GM12878 (cell line): ENCODE results near the gene KLF15. TPM values are rescaled to one million over a fixed set of nuclear protein-coding genes. Genes with fewer than 3 reads are reported as not detected.

ENCODE experiments used
- ATAC-seq: fragments of 200-7000 bp; cut with Tn5 transposase; 3 replicates; pipeline ENCODE4 v1.9.1; 2020; ENCODE audit warnings: mild to moderate bottlenecking, moderate library complexity
- BruUV-seq: library from RNA; stranded (reverse); fragments of 400-500 nt; replicated peaks from 2 replicates; lab custom pipeline; 2021; lab: Mats Ljungman, UMichigan
- CTCF ChIA-PET: fragments of 300-600 bp; sonication (Branson Sonifier 250); formaldehyde crosslinking; extraction: SDS; loops from one replicate; lab custom pipeline; 2021; ENCODE audit warnings: inconsistent platforms; lab: Yijun Ruan, JAX
- POLR2A ChIA-PET: fragments of 350-600 bp; formaldehyde crosslinking; extraction: SDS; loops from one replicate; lab custom pipeline; 2021; ENCODE audit warnings: inconsistent platforms; lab: Charles Lee
- RAD21 ChIA-PET: fragments of 300-600 bp; sonication (Branson Sonifier 250); formaldehyde crosslinking; loops from one replicate; lab custom pipeline; 2023; ENCODE audit warnings: antibody characterized with exemption; ENCODE audit not compliant: unreplicated experiment; lab: Charles Lee
- SMC1A ChIA-PET: fragments of 300-600 bp; sonication (Branson Sonifier 250); formaldehyde crosslinking; loops from one replicate; lab custom pipeline; 2023; ENCODE audit not compliant: unreplicated experiment, uncharacterized antibody; lab: Charles Lee
- DNase-seq: peaks from one replicate; pipeline ENCODE4 v3.0.0-alpha.2; 2011; ENCODE audit warnings: low read depth, low spot score
- FAIRE-seq: peaks from 3 replicates; lab custom pipeline; 2011; peaks lifted over from hg19 to GRCh38; lab: Jason Lieb, UNC
- H2AFZ ChIP-seq: 2 replicates; pipeline ENCODE4 v1.6.0; 2011; ENCODE audit warnings: low read depth, low read length, control low read depth; ENCODE audit not compliant: control insufficient read depth
- H3K27ac ChIP-seq: 2 replicates; pipeline ENCODE4 v1.5.1; 2011; ENCODE audit warnings: control low read depth; ENCODE audit not compliant: control insufficient read depth, insufficient read depth
- H3K27me3 ChIP-seq, 2 experiments: replicated peaks in 1 of 2; 2 replicates each; pipeline versions ENCODE4 v1.6.0 to v1.6.1; 2011; ENCODE audit warnings: low read length in 1 of 2; ENCODE audit not compliant: control insufficient read depth in 2 of 2, insufficient read depth in 2 of 2
- H3K36me3 ChIP-seq, 2 experiments: 2 replicates each; pipeline ENCODE4 v1.5.1; 2011; ENCODE audit warnings: low read length in 1 of 2; ENCODE audit not compliant: control insufficient read depth in 2 of 2, insufficient read depth in 2 of 2
- H3K4me1 ChIP-seq: 2 replicates; pipeline ENCODE4 v1.6.1; 2011; ENCODE audit warnings: mild to moderate bottlenecking, low read length, moderate library complexity, mixed read lengths; ENCODE audit not compliant: control insufficient read depth, insufficient read depth
- H3K4me2 ChIP-seq: 2 replicates; pipeline ENCODE4 v1.6.0; 2011; ENCODE audit warnings: control low read depth; ENCODE audit not compliant: control insufficient read depth, insufficient read depth
- H3K4me3 ChIP-seq: fragments of 200-600 bp; sonication (generic); 2 replicates; pipeline ENCODE4 v1.5.1; 2016
- H3K79me2 ChIP-seq: 2 replicates; pipeline ENCODE4 v1.6.0; 2011; ENCODE audit warnings: low read length; ENCODE audit not compliant: control insufficient read depth, insufficient read depth
- H3K9ac ChIP-seq: 2 replicates; pipeline ENCODE4 v1.8.0; 2011; ENCODE audit warnings: low read length, control low read depth, mixed read lengths; ENCODE audit not compliant: control insufficient read depth, insufficient read depth
- H3K9me3 ChIP-seq: replicated peaks from 3 replicates; pipeline ENCODE4 v1.5.1; 2011; ENCODE audit warnings: mild to moderate bottlenecking, low read length; ENCODE audit not compliant: control insufficient read depth, insufficient read depth
- H4K20me1 ChIP-seq: 2 replicates; pipeline ENCODE4 v1.6.0; 2011; ENCODE audit not compliant: control insufficient read depth, insufficient read depth
- BCL3 ChIP-seq: IDR thresholded peaks from 2 replicates; pipeline ENCODE4 v1.6.1; 2011; ENCODE audit warnings: borderline replicate concordance, low read depth, mild to moderate bottlenecking, moderate library complexity, low read length; ENCODE audit not compliant: insufficient read depth, poor library complexity, severe bottlenecking
- GABPA ChIP-seq: IDR thresholded peaks from 2 replicates; pipeline ENCODE4 v1.6.1; 2014; ENCODE audit warnings: antibody characterized with exemption, low read depth, mild to moderate bottlenecking, inconsistent platforms
- IKZF1 ChIP-seq: fragments of 450-650 bp; conservative IDR thresholded peaks from 2 replicates; pipeline ENCODE4 v1.6.1; 2017; ENCODE audit warnings: antibody characterized with exemption, mild to moderate bottlenecking
- IRF4 ChIP-seq: IDR thresholded peaks from 2 replicates; pipeline ENCODE4 v1.6.1; 2011; ENCODE audit warnings: low read depth, low read length
- KAT2A ChIP-seq: conservative IDR thresholded peaks from 2 replicates; pipeline ENCODE4 v1.6.1; 2011; ENCODE audit warnings: low read depth, low read length; ENCODE audit not compliant: control insufficient read depth
- NR2F1 ChIP-seq: fragments of 450-650 bp; conservative IDR thresholded peaks from 2 replicates; pipeline ENCODE4 v1.6.1; 2017; ENCODE audit warnings: mild to moderate bottlenecking
- PML ChIP-seq: IDR thresholded peaks from 2 replicates; pipeline ENCODE4 v1.6.1; 2012; ENCODE audit warnings: low read length, inconsistent platforms
- RAD51 ChIP-seq: fragments of 450-650 bp; IDR thresholded peaks from 2 replicates; pipeline ENCODE4 v1.6.1; 2016; ENCODE audit warnings: moderate library complexity, mild to moderate bottlenecking, inconsistent platforms
- TBL1XR1 ChIP-seq: IDR thresholded peaks from 2 replicates; pipeline ENCODE4 v1.6.1; 2012; ENCODE audit warnings: low read depth, low read length, improper control_type of control experiment
- USF1 ChIP-seq: IDR thresholded peaks from 2 replicates; pipeline ENCODE4 v1.6.1; 2011; ENCODE audit warnings: borderline replicate concordance, low read depth, mild to moderate bottlenecking, moderate library complexity, mixed read lengths, low read length; ENCODE audit not compliant: insufficient read depth; ENCODE audit errors: extremely low read length
- ZNF217 ChIP-seq: fragments of 450-650 bp; IDR thresholded peaks from 2 replicates; pipeline ENCODE4 v1.6.1; 2017; ENCODE audit warnings: antibody characterized with exemption, mild to moderate bottlenecking
- ZNF384 ChIP-seq: IDR thresholded peaks from 2 replicates; pipeline ENCODE4 v1.6.1; 2012; ENCODE audit warnings: low read depth, mild to moderate bottlenecking, low read length, improper control_type of control experiment, borderline replicate concordance
- WGBS: methylation state at CpG from one replicate; pipeline ENCODE4 v1.1.6; 2016; ENCODE audit warnings: low lambda C conversion rate; ENCODE audit not compliant: insufficient replicate concordance, insufficient coverage; ENCODE audit errors: missing lambda C conversion rate; 5-methylcytosine and 5-hydroxymethylcytosine counted together
- in situ Hi-C: fragments of 300-500 bp; cut with MboI; formaldehyde crosslinking; loops from 9 replicates; pipeline ENCODE4 v1.14.3; 2018; ENCODE audit warnings: mixed read lengths
- intact Hi-C: fragments of 100-400 bp; cut with micrococcal nuclease; formaldehyde crosslinking; loops from one replicate; pipeline ENCODE4 v1.14.2; 2022; ENCODE audit not compliant: unreplicated experiment
- polyA plus RNA-seq, 11 experiments: library from polyadenylated mRNA; depleted of rRNA in 4 of 11; unstranded in 6 of 11; stranded (reverse) in 5 of 11; fragments of >200 nt; fragmentation: Nextera tagmentation in 4 of 11; fragmentation: Illumina TruSeq in 1 of 11; extraction: Ambion mirVana in 4 of 11; extraction: Trizol in 1 of 11; gene quantifications; 1 replicate in 1 of 11; 2 replicates in 10 of 11; pipeline versions ENCODE4 v1.2.1 to v1.2.3, GENCODE V29; 2011 to 2016; ENCODE audit warnings: inconsistent platforms in 2 of 11, missing spikeins in 2 of 11, low read depth in 1 of 11
- total RNA-seq, 4 experiments: library from RNA; depleted of rRNA in 3 of 4; stranded (reverse); fragments of >200 nt in 3 of 4; fragmentation: Illumina TruSeq in 1 of 4; extraction: Trizol in 1 of 4; gene quantifications; 2 replicates each; pipeline versions ENCODE4 v1.2.1 to v1.2.3, GENCODE V29; 2013 to 2021

Gene KLF15
- total and polyA plus RNA-seq, 10 of the 15 experiments (the other 5 are each of a cell fraction or from before 2014, with no cell fraction given), result 0.15 TPM; not detected in 9

- Histone ChIP-seq H3K4me1 (no peaks in the 10 kb centered on the region), H3K9ac (no peak overlapping the region), H2AFZ (no peak overlapping the region), H4K20me1 (no peaks in the 10 kb centered on the region), H3K79me2 (no peaks in the 10 kb centered on the region), H3K4me3 (no peak overlapping the region), H3K4me2 (no peak overlapping the region), H3K9me3 (no peaks in the 10 kb centered on the region), H3K27ac (no peak overlapping the region), H3K27me3 (no peaks in the 10 kb centered on the region; a peak in 1 of 4 replicates), H3K36me3 (no peaks in the 10 kb centered on the region)
- no peak for DNase-seq
- FAIRE-seq, result no peak
- POLR2A ChIA-PET, result no interaction called here
- CTCF ChIA-PET, result no interaction called here
- in situ Hi-C loops, result no loop called here
- intact Hi-C loops, result no loop called here
- SMC1A ChIA-PET, result no interaction called here
- BruUV-seq, result no TSS peak
- no peak for ATAC-seq
- no peak for TF ChIP-seq NR2F1
- 45% methylated on average over 8 of the region's 9 CpGs for WGBS
- RAD21 ChIA-PET, result no interaction called here
Observed at GRCh38 chr3:126344380-126345041, 12.7 kb downstream of the KLF15 start.

- WGBS, result 82% methylated on average over 32 of the region's 32 CpGs
- Histone ChIP-seq H3K4me2 (no peak overlapping the region), H3K4me1 (no peaks in the 10 kb centered on the region), H3K9ac (no peak overlapping the region), H3K79me2 (no peaks in the 10 kb centered on the region), H2AFZ (no peak overlapping the region), H3K9me3 (no peaks in the 10 kb centered on the region), H3K27me3 (no peaks in the 10 kb centered on the region; a peak in 1 of 4 replicates), H3K27ac (no peak overlapping the region), H3K36me3 (no peaks in the 10 kb centered on the region), H3K4me3 (no peak overlapping the region), H4K20me1 (no peaks in the 10 kb centered on the region)
- no TSS peak for BruUV-seq
- no peak for ATAC-seq
- intact Hi-C loops, result no loop called here
- ChIA-PET RAD21 (no interaction called here), SMC1A (no interaction called here), POLR2A (no interaction called here), CTCF (no interaction called here)
- no peak for FAIRE-seq
- DNase-seq, result no peak
- in situ Hi-C loops, result no loop called here
- TF ChIP-seq PML (no peak), GABPA (no peak), ZNF217 (no peak), BCL3 (no peak), IRF4 (no peak), ZNF384 (no peak), TBL1XR1 (no peak), USF1 (no peak), IKZF1 (no peak), KAT2A (no peak), RAD51 (no peak)
Observed at GRCh38 chr3:126343649-126344035, 13.6 kb downstream of the KLF15 start.
